ENCODE data around the gene BCL11A. TPM values are rescaled to one million over a fixed set of nuclear protein-coding genes. Genes with fewer than 3 reads are reported as not detected.
A peak's percentile ranks its signal among the peaks of the same experiment; 100 is the strongest.

BCL11A gene
- total RNA-seq, 1 donor from 2014 or later = 142 TPM

- Mint-ChIP-seq H3K27ac (peak overlapping the region; percentile 96), H3K27me3 (ENCODE audit: low read depth) (no peaks in the 10 kb centered on the region), H3K4me1 (peaks cover 96% of the 10 kb centered on the region), H3K4me3 (peak overlapping the region; percentile 48), H3K9me3 (no peaks in the 10 kb centered on the region), H3K36me3 (peaks cover 7% of the 10 kb centered on the region)
- no peak for DNase-seq (ENCODE audit: low spot score in 2 of 2, unreplicated experiment in 2 of 2)
- no peak for TF ChIP-seq CTCF (IDR thresholded peaks at IDR 0.05; ENCODE audit: unreplicated experiment)
These were observed 21.0 kb downstream of the BCL11A start for GRCh38 chr2:60532421-60532820.

GRCh38 chr2:60531701-60532133 lies 21.7 kb downstream of the BCL11A start:
- Mint-ChIP-seq H3K4me1 (peaks cover 95% of the 10 kb centered on the region), H3K27me3 (ENCODE audit: low read depth) (no peaks in the 10 kb centered on the region), H3K27ac (peak overlapping the region; percentile 96), H3K4me3 (peak overlapping the region; percentile 48), H3K36me3 (peaks cover 11% of the 10 kb centered on the region), H3K9me3 (no peaks in the 10 kb centered on the region)
- DNase-seq (ENCODE audit: low spot score in 2 of 2, unreplicated experiment in 2 of 2) = no peak
- no peak for TF ChIP-seq CTCF (IDR thresholded peaks at IDR 0.05; ENCODE audit: unreplicated experiment)

- DNase-seq (ENCODE audit: low spot score in 2 of 2, unreplicated experiment in 2 of 2) = peak; percentile 77 to 79
- TF ChIP-seq CTCF (IDR thresholded peaks at IDR 0.05; ENCODE audit: unreplicated experiment) = no peak
- peak overlapping the region; percentile 51 for H3K4me3 Mint-ChIP-seq
- H3K27ac Mint-ChIP-seq = peak overlapping the region; percentile 96
- H3K9me3 Mint-ChIP-seq = no peaks in the 10 kb centered on the region
- peaks cover 91% of the 10 kb centered on the region for H3K4me1 Mint-ChIP-seq
- H3K27me3 Mint-ChIP-seq (ENCODE audit: low read depth) = no peaks in the 10 kb centered on the region
- H3K36me3 Mint-ChIP-seq = peaks cover 11% of the 10 kb centered on the region
These were observed 22.7 kb downstream of the BCL11A start for GRCh38 chr2:60530660-60531281.

GRCh38 chr2:60529785-60530627 lies 23.4 kb downstream of the BCL11A start:
- peaks cover 88% of the 10 kb centered on the region for H3K4me1 Mint-ChIP-seq
- H3K27ac Mint-ChIP-seq = peak overlapping the region; percentile 96
- no peak for DNase-seq (ENCODE audit: low spot score in 2 of 2, unreplicated experiment in 2 of 2)
- no peaks in the 10 kb centered on the region for H3K9me3 Mint-ChIP-seq
- H3K4me3 Mint-ChIP-seq = peak overlapping the region; percentile 51
- H3K36me3 Mint-ChIP-seq = peaks cover 11% of the 10 kb centered on the region
- no peaks in the 10 kb centered on the region for H3K27me3 Mint-ChIP-seq (ENCODE audit: low read depth)
- TF ChIP-seq CTCF (IDR thresholded peaks at IDR 0.05; ENCODE audit: unreplicated experiment) = no peak

GRCh38 chr2:60529136-60529784 lies 24.2 kb downstream of the BCL11A start:
- H3K27me3 Mint-ChIP-seq (ENCODE audit: low read depth) = no peaks in the 10 kb centered on the region
- DNase-seq (ENCODE audit: low spot score in 2 of 2, unreplicated experiment in 2 of 2) = no peak
- H3K9me3 Mint-ChIP-seq = no peaks in the 10 kb centered on the region
- H3K4me1 Mint-ChIP-seq = peaks cover 88% of the 10 kb centered on the region
- no peak overlapping the region for H3K4me3 Mint-ChIP-seq
- H3K36me3 Mint-ChIP-seq = peaks cover 11% of the 10 kb centered on the region
- no peak for TF ChIP-seq CTCF (IDR thresholded peaks at IDR 0.05; ENCODE audit: unreplicated experiment)
- peak overlapping the region; percentile 96 for H3K27ac Mint-ChIP-seq
